Thyroid gland (tissue), 4 donors: ENCODE data around the gene BTBD7.

Experiments
- POLR2A ChIP-seq, 2 donors: fragments of 450-650 bp; IDR thresholded peaks; one replicate each; pipeline ENCODE4 v1.6.1; 2017; ENCODE audit warnings: antibody characterized with exemption in 2 of 2, mild to moderate bottlenecking in 2 of 2, moderate library complexity in 1 of 2
- TF ChIP-seq, protein P1 (sequence below), 6 experiments: fragments of 200-600 bp in 3 of 6; fragments of 450-650 bp in 3 of 6; sonication (generic) in 3 of 6; IDR thresholded peaks; one replicate each; pipeline ENCODE4 v1.5.1; 2016 to 2019; ENCODE audit warnings: antibody characterized with exemption in 6 of 6, mild to moderate bottlenecking in 2 of 6, inconsistent platforms in 1 of 6, moderate library complexity in 1 of 6

- TF ChIP-seq, protein P1, sequence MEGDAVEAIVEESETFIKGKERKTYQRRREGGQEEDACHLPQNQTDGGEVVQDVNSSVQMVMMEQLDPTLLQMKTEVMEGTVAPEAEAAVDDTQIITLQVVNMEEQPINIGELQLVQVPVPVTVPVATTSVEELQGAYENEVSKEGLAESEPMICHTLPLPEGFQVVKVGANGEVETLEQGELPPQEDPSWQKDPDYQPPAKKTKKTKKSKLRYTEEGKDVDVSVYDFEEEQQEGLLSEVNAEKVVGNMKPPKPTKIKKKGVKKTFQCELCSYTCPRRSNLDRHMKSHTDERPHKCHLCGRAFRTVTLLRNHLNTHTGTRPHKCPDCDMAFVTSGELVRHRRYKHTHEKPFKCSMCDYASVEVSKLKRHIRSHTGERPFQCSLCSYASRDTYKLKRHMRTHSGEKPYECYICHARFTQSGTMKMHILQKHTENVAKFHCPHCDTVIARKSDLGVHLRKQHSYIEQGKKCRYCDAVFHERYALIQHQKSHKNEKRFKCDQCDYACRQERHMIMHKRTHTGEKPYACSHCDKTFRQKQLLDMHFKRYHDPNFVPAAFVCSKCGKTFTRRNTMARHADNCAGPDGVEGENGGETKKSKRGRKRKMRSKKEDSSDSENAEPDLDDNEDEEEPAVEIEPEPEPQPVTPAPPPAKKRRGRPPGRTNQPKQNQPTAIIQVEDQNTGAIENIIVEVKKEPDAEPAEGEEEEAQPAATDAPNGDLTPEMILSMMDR (IDR thresholded peaks at IDR 0.05) = no peak
- TF ChIP-seq POLR2A (IDR thresholded peaks at IDR 0.05) = no peak
These were observed 9.1 kb downstream of the BTBD7 start for GRCh38 chr14:93323600-93324174.
